ENCODE measurements around the gene RPL41.

- TF ChIP-seq EP300 (IDR thresholded peaks at IDR 0.05; ENCODE audit: borderline replicate concordance in 1 of 2, low read depth in 1 of 2, low read length in 1 of 2) (no peak), CTCF (IDR thresholded peaks at IDR 0.05) (no peak), POLR2AphosphoS5 (IDR thresholded peaks at IDR 0.05; ENCODE audit: low read depth, low read length) (peak; percentile 63), PBX3 (IDR thresholded peaks at IDR 0.05) (peak; percentile 58), REST (IDR thresholded peaks at IDR 0.05; ENCODE audit: low read depth, low read length) (no peak), TAF1 (IDR thresholded peaks at IDR 0.05; ENCODE audit: borderline replicate concordance, low read depth, low read length) (no peak)
Observed at GRCh38 chr12:56158926-56159461, 42.6 kb downstream of the RPL41 start.
